Common myeloid progenitor, CD34-positive (primary cell): Measurements from ENCODE around the gene NECTIN1.

Experiments
- CTCF ChIA-PET: fragments of 350-600 bp; sonication (Branson Sonifier 250); formaldehyde crosslinking; loops from one replicate; lab custom pipeline; 2021; ENCODE audit warnings: antibody characterized with exemption; lab: Charles Lee
- POLR2A ChIA-PET: fragments of 350-600 bp; sonication (Branson Sonifier 250); formaldehyde crosslinking; loops from one replicate; lab custom pipeline; 2021; ENCODE audit warnings: antibody characterized with exemption; lab: Charles Lee
- DNase-seq, 3 donors: peaks; one replicate each; pipeline versions ENCODE4 v3.0.0 to v3.0.0-alpha.2; 2013
- H3K27ac ChIP-seq, 2 experiments: 1 replicate in 1 of 2; 2 replicates in 1 of 2; pipeline ENCODE4 v1.7.0; 2013; ENCODE audit warnings: inconsistent platforms in 2 of 2, low read length in 2 of 2, mild to moderate bottlenecking in 2 of 2, low read depth in 1 of 2, moderate library complexity in 1 of 2; ENCODE audit not compliant: severe bottlenecking in 2 of 2, insufficient read depth in 1 of 2, poor library complexity in 1 of 2
- H3K27me3 ChIP-seq, 5 experiments: replicated peaks in 2 of 5; 1 replicate in 3 of 5; 2 replicates in 2 of 5; pipeline versions ENCODE4 v1.6.1 to v1.7.0; 2013; ENCODE audit warnings: low read length in 4 of 5, mild to moderate bottlenecking in 2 of 5, moderate library complexity in 2 of 5, inconsistent platforms in 1 of 5; ENCODE audit not compliant: insufficient read depth in 5 of 5, control insufficient read depth in 4 of 5
- H3K36me3 ChIP-seq, 4 experiments: 1 replicate in 2 of 4; 2 replicates in 2 of 4; pipeline versions ENCODE4 v1.6.1 to v1.7.0; 2013; ENCODE audit warnings: low read length in 3 of 4, control low read depth in 1 of 4, mild to moderate bottlenecking in 1 of 4; ENCODE audit not compliant: control insufficient read depth in 4 of 4, insufficient read depth in 4 of 4
- H3K4me1 ChIP-seq, 4 experiments: 1 replicate in 3 of 4; 2 replicates in 1 of 4; pipeline versions ENCODE4 v1.6.1 to v1.7.1; 2013; ENCODE audit warnings: low read length in 3 of 4, mild to moderate bottlenecking in 3 of 4, control low read depth in 1 of 4, inconsistent platforms in 1 of 4, moderate library complexity in 1 of 4; ENCODE audit not compliant: control insufficient read depth in 4 of 4, insufficient read depth in 4 of 4; ENCODE audit errors: control extremely low read depth in 1 of 4
- H3K4me3 ChIP-seq, 7 experiments: 1 replicate in 4 of 7; 2 replicates in 3 of 7; pipeline versions ENCODE4 v1.5.1 to v1.7.0; 2013; ENCODE audit warnings: mild to moderate bottlenecking in 7 of 7, low read length in 6 of 7, moderate library complexity in 6 of 7, inconsistent platforms in 2 of 7, low read depth in 2 of 7, control low read depth in 1 of 7; ENCODE audit not compliant: insufficient read depth in 4 of 7, control insufficient read depth in 1 of 7; ENCODE audit errors: extremely low read depth in 1 of 7
- H3K9me3 ChIP-seq, 5 experiments: 1 replicate in 4 of 5; 2 replicates in 1 of 5; pipeline versions ENCODE4 v1.6.1 to v1.7.1; 2013; ENCODE audit warnings: low read length in 4 of 5, mild to moderate bottlenecking in 2 of 5, inconsistent platforms in 1 of 5, low read depth in 1 of 5, moderate library complexity in 1 of 5; ENCODE audit not compliant: control insufficient read depth in 4 of 5, insufficient read depth in 2 of 5; ENCODE audit errors: control extremely low read depth in 1 of 5
- WGBS: methylation state at CpG from one replicate; pipeline ENCODE4 v1.1.5; 2013; ENCODE audit not compliant: insufficient coverage; 5-methylcytosine and 5-hydroxymethylcytosine counted together

The NECTIN1 gene

GRCh38 chr11:119713359-119714040 lies 15.5 kb downstream of the NECTIN1 start:
- H3K4me3 ChIP-seq: no peak overlapping the region
- POLR2A ChIA-PET: no interaction called here
- H3K4me1 ChIP-seq: peaks cover 0 to 28% (median 20%) of the 10 kb centered on the region in 4 experiments
- no peak for DNase-seq
- H3K27ac ChIP-seq: no peak overlapping the region
- peaks cover 0 to 13% (median 0%) of the 10 kb centered on the region in 5 experiments for H3K27me3 ChIP-seq
- no peaks in the 10 kb centered on the region for H3K9me3 ChIP-seq
- WGBS: 87% methylated on average over 5 of the region's 9 CpGs
- CTCF ChIA-PET: interaction anchor here (1.2 to 2.3 kb wide), 3 partner anchors 10 to 16 kb away, joined by 4 to 7 read pairs (median 5); partner anchors contain the start of gene NECTIN1
- H3K36me3 ChIP-seq: no peaks in the 10 kb centered on the region

DNA sequence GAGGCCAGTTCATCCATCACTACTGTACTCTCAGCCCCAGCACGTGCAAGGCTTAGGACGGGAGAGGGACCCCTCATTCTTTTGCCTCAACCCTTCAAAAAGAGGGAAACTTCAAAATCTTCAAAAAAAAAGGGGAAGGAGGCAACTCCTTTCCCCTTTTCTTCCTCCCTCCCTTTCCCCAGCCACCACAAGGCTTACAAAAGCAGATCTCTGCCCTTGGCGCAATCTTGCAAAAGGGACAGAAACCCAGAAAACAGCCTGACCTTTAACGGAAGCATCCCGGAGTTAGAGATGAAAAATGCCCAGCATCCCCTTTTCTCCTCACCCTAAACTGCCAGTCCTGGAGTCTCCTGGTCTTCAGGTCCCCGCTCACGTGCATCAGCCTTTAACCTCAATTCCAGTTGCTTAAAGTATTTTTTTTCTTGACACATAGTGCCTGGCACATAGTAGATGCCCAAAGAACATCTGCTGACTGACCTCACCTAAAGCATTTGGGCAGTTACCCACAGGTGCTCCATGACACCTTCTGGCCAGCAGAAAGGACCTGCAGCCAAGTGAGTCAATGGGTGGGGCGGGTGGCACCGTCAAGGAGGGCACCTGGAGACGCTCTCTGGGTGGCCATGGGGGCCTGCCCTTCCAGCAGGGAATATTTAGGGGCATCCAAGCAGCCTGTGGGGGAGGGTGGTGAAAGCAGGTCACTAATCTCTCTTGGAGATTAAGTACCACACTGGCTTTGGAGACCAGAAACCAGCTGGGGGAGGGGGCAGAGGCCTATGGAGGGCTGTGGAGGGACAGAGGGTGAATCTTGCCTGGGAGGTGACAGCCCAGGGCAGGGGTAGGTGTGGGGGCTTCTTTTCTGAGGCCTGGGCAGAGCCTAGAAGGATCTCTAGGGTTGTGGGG lies 16.3 kb downstream of the NECTIN1 start:
- peak in 2 of 3 donors; percentile 41 to 44 for DNase-seq
- Histone ChIP-seq H3K27me3 (peaks cover 0 to 11% (median 0%) of the 10 kb centered on the region in 5 experiments), H3K4me1 (peaks cover 0 to 28% (median 20%) of the 10 kb centered on the region in 4 experiments), H3K27ac (no peak overlapping the region), H3K36me3 (no peaks in the 10 kb centered on the region), H3K4me3 (no peak overlapping the region), H3K9me3 (no peaks in the 10 kb centered on the region)
- ChIA-PET POLR2A (no interaction called here), CTCF (interaction anchor here (1.2 to 2.3 kb wide), 3 partner anchors 9 to 16 kb away, joined by 4 to 7 read pairs (median 5); partner anchors contain the start of gene NECTIN1)
- WGBS: 56% methylated on average over 7 of the region's 10 CpGs

DNA sequence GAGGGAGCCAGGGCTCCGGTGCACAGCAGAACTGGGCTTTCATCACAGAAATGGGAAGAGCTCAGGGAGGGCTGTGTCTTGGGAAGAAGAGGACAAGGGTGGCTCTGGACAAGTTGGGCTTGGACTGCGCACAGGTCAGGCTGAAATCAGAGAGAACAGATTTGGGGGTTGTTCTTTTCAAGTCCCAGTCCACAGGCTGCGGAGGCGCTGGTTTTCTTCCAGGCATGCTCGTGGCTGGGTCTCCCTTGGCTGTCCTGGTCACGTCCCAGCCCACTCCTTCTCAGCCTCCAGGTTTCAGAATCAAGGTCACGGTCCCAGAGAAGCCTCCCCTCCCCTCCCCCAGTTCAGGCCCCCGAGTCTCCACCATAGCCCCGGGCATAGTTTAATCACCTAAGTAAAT lies 17.0 kb downstream of the NECTIN1 start:
- CTCF ChIA-PET: interaction anchor here (1.5 kb wide), 1 partner anchor 8 kb away, joined by 4 read pairs; no protein-coding TSS in a partner anchor
- no peak overlapping the region for H3K4me3 ChIP-seq
- 89% methylated on average over 8 of the region's 9 CpGs for WGBS
- peaks cover 0 to 11% (median 0%) of the 10 kb centered on the region in 5 experiments for H3K27me3 ChIP-seq
- H3K4me1 ChIP-seq: peaks cover 0 to 28% (median 20%) of the 10 kb centered on the region in 4 experiments
- no peaks in the 10 kb centered on the region for H3K9me3 ChIP-seq
- POLR2A ChIA-PET: no interaction called here
- no peak overlapping the region for H3K27ac ChIP-seq
- no peaks in the 10 kb centered on the region for H3K36me3 ChIP-seq
- no peak for DNase-seq

DNA sequence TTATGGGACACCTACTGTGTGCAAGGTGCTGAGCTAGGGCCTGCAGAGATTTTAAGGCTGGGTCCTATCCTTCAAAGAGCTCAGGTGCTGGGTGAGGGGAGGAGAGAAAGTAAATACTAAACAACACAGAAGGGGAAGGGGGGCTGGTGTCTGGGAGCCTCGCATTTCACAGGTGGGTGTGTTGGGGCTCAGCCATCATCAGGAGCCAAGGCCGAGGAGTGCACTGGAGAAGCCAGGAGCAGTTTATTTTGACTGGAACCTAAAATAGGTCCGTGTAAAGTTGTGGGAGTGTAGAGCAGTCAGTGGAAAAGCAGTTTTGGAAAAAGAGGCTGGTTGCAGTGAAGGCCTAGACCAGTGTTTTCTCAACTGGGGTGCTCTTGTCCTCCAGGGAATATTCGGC lies 17.5 kb downstream of the NECTIN1 start:
- H3K9me3 ChIP-seq: no peaks in the 10 kb centered on the region
- peaks cover 0 to 28% (median 20%) of the 10 kb centered on the region in 4 experiments for H3K4me1 ChIP-seq
- DNase-seq: no peak
- POLR2A ChIA-PET: no interaction called here
- no peaks in the 10 kb centered on the region for H3K36me3 ChIP-seq
- 92% methylated on average over 4 of the region's 4 CpGs for WGBS
- no peak overlapping the region for H3K27ac ChIP-seq
- H3K27me3 ChIP-seq: peaks cover 0 to 11% (median 0%) of the 10 kb centered on the region in 5 experiments
- no peak overlapping the region for H3K4me3 ChIP-seq
- CTCF ChIA-PET: interaction anchor here (0.9 to 2.1 kb wide), 2 partner anchors 10 to 37 kb away, joined by 3 to 5 read pairs; no protein-coding TSS in a partner anchor

- H3K9me3 ChIP-seq: no peaks in the 10 kb centered on the region
- no peak overlapping the region for H3K4me3 ChIP-seq
- DNase-seq: no peak
- H3K27me3 ChIP-seq: peaks cover 0 to 11% (median 0%) of the 10 kb centered on the region in 5 experiments
- peaks cover 0 to 28% (median 20%) of the 10 kb centered on the region in 4 experiments for H3K4me1 ChIP-seq
- CTCF ChIA-PET: interaction anchor here (0.9 to 4.0 kb wide), 7 partner anchors 9 to 36 kb away, joined by 3 to 22 read pairs (median 6); partner anchors contain the start of gene NECTIN1
- 100% methylated on average over 1 of the region's 2 CpGs for WGBS
- H3K36me3 ChIP-seq: no peaks in the 10 kb centered on the region
- no peak overlapping the region for H3K27ac ChIP-seq
- POLR2A ChIA-PET: interaction anchor here (1.4 kb wide), 1 partner anchor 17 kb away, joined by 5 read pairs; no protein-coding TSS in a partner anchor
Measured at GRCh38 chr11:119710417-119710816, 18.6 kb downstream of the NECTIN1 start.

GRCh38 chr11:119709638-119710346 lies 19.2 kb downstream of the NECTIN1 start:
- peak overlapping the region in 1 of 7 experiments; percentile 7 for H3K4me3 ChIP-seq

More at GRCh38 chr11:119709638-119710346, 19.2 kb downstream of the NECTIN1 start:
- no peaks in the 10 kb centered on the region for H3K36me3 ChIP-seq
- no peaks in the 10 kb centered on the region for H3K9me3 ChIP-seq
- peaks cover 0 to 28% (median 20%) of the 10 kb centered on the region in 4 experiments for H3K4me1 ChIP-seq
- POLR2A ChIA-PET: interaction anchor here (1.4 kb wide), 1 partner anchor 18 kb away, joined by 5 read pairs; no protein-coding TSS in a partner anchor
- WGBS: 46% methylated on average over 13 of the region's 22 CpGs
- DNase-seq: peak; percentile 65 to 89 (median 87)
- CTCF ChIA-PET: interaction anchor here (0.9 to 4.0 kb wide), 8 partner anchors 8 to 36 kb away, joined by 3 to 22 read pairs (median 6); partner anchors contain the start of gene NECTIN1
- peaks cover 0 to 11% (median 0%) of the 10 kb centered on the region in 5 experiments for H3K27me3 ChIP-seq
- no peak overlapping the region for H3K27ac ChIP-seq
